Gastrocnemius medialis (tissue), 4 donors: ENCODE measurements around the gene ARL5A.

Experiments
- POLR2A ChIP-seq, 2 donors: fragments of 450-650 bp; IDR thresholded peaks; one replicate each; pipeline ENCODE4 v1.6.1; 2017; ENCODE audit warnings: antibody characterized with exemption in 2 of 2, mild to moderate bottlenecking in 2 of 2, moderate library complexity in 2 of 2
- TF ChIP-seq, protein P1 (sequence below), 5 experiments: fragments of 450-650 bp in 3 of 5; fragments of 200-600 bp in 2 of 5; sonication (generic) in 2 of 5; IDR thresholded peaks in 4 of 5; conservative IDR thresholded peaks in 1 of 5; 1 replicate in 4 of 5; 2 replicates in 1 of 5; pipeline ENCODE4 v1.5.1; 2016 to 2019; ENCODE audit warnings: antibody characterized with exemption in 5 of 5, mild to moderate bottlenecking in 3 of 5, moderate library complexity in 3 of 5

DNA sequence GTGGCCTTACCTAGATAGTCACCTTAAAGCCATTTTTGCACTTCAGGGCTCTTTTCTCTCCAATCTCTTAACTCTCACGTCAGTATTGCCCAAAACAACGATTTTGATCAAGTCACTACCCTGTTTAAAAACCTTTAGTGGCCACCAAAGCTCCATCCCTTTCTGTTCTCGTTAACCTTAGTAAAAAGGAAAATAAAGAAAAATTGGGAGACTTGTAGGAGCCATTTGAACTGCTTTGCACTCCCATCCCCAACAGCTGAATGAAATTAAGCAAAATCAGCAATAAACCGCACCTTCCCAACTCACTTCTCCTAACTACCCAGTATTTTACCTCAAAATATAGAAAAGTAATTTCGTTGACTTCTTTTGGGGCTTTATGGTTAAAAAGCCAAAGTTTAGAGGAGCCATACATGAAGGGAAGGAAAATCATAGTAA lies 686 bp upstream of the ARL5A start:
- TF ChIP-seq, protein P1, sequence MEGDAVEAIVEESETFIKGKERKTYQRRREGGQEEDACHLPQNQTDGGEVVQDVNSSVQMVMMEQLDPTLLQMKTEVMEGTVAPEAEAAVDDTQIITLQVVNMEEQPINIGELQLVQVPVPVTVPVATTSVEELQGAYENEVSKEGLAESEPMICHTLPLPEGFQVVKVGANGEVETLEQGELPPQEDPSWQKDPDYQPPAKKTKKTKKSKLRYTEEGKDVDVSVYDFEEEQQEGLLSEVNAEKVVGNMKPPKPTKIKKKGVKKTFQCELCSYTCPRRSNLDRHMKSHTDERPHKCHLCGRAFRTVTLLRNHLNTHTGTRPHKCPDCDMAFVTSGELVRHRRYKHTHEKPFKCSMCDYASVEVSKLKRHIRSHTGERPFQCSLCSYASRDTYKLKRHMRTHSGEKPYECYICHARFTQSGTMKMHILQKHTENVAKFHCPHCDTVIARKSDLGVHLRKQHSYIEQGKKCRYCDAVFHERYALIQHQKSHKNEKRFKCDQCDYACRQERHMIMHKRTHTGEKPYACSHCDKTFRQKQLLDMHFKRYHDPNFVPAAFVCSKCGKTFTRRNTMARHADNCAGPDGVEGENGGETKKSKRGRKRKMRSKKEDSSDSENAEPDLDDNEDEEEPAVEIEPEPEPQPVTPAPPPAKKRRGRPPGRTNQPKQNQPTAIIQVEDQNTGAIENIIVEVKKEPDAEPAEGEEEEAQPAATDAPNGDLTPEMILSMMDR (IDR thresholded peaks at IDR 0.05 in 4 of 5, conservative IDR thresholded peaks at IDR 0.05 in 1 of 5) = no peak
- no peak for TF ChIP-seq POLR2A (IDR thresholded peaks at IDR 0.05)
